Stomach (tissue), 9 donors: Measurements from ENCODE around the gene ZIC4. TPM values are rescaled to one million over a fixed set of nuclear protein-coding genes. Genes with fewer than 3 reads are reported as not detected.

Experiments
- DNase-seq, 2 donors: peaks; one replicate each; pipeline versions ENCODE4 v3.0.0 to v3.0.0-alpha.2; 2013 to 2019
- H3K27ac ChIP-seq, 5 donors: fragments of 200-600 bp in 4 of 5; sonication (generic) in 4 of 5; one replicate each; pipeline ENCODE4 v1.5.1; 2013 to 2019; ENCODE audit warnings: mild to moderate bottlenecking in 1 of 5, moderate library complexity in 1 of 5
- H3K27me3 ChIP-seq, 3 donors: fragments of 200-600 bp; sonication (generic); one replicate each; pipeline ENCODE4 v1.5.1; 2017 to 2019; ENCODE audit warnings: mixed run types in 1 of 3
- H3K36me3 ChIP-seq, 4 donors: fragments of 200-600 bp; sonication (generic); 1 replicate in 3 of 4; 2 replicates in 1 of 4; pipeline ENCODE4 v1.5.1; 2016 to 2019
- H3K4me1 ChIP-seq, 4 donors: fragments of 200-600 bp; sonication (generic); one replicate each; pipeline ENCODE4 v1.5.1; 2016 to 2019
- H3K4me3 ChIP-seq, 4 donors: fragments of 200-600 bp; sonication (generic) in 3 of 4; one replicate each; pipeline ENCODE4 v1.5.1; 2016 to 2019; ENCODE audit warnings: mild to moderate bottlenecking in 1 of 4
- H3K9me3 ChIP-seq, 4 donors: fragments of 200-600 bp; sonication (generic); one replicate each; pipeline ENCODE4 v1.5.1; 2016 to 2019
- CTCF ChIP-seq, 7 experiments: fragments of 450-650 bp in 4 of 7; fragments of 200-600 bp in 3 of 7; sonication (generic) in 3 of 7; IDR thresholded peaks; one replicate each; pipeline ENCODE4 v1.5.1; 2016 to 2019; ENCODE audit warnings: antibody characterized with exemption in 7 of 7, control low read depth in 2 of 7, mild to moderate bottlenecking in 1 of 7
- EP300 ChIP-seq: sonication (generic); formaldehyde crosslinking; IDR thresholded peaks from one replicate; pipeline ENCODE4 v1.6.1; 2017; ENCODE audit warnings: antibody characterized with exemption
- POLR2A ChIP-seq, 4 donors: fragments of 450-650 bp; IDR thresholded peaks; one replicate each; pipeline ENCODE4 v1.6.1; 2016; ENCODE audit warnings: antibody characterized with exemption in 4 of 4, control low read depth in 2 of 4, mild to moderate bottlenecking in 1 of 4, moderate library complexity in 1 of 4
- POLR2AphosphoS5 ChIP-seq, 3 donors: sonication (generic); formaldehyde crosslinking; IDR thresholded peaks; one replicate each; pipeline ENCODE4 v1.6.1; 2016; ENCODE audit warnings: antibody characterized with exemption in 3 of 3
- WGBS, 5 donors: extraction: QIAGEN DNeasy Blood & Tissue Kit in 3 of 5; methylation state at CpG; one replicate each; pipeline versions ENCODE4 v1.1.5 to v1.1.7; 2013 to 2018; 5-methylcytosine and 5-hydroxymethylcytosine counted together
- intact Hi-C: fragments of 100-400 bp; cut with DNase I; formaldehyde crosslinking; loops from one replicate; pipeline ENCODE4 v1.15.1; 2023; ENCODE audit warnings: low total_unique reads
- polyA plus RNA-seq, 3 donors: library from polyadenylated mRNA; stranded (reverse); fragments of 200-250 nt; gene quantifications; one replicate each; pipeline ENCODE4 v1.2.3, GENCODE V29; 2013
- total RNA-seq, 5 donors: library from RNA; depleted of rRNA; stranded (reverse); fragments of >200 nt; gene quantifications; one replicate each; pipeline versions ENCODE4 v1.1.0 to v1.2.3, GENCODE V29; 2014 to 2016
- donor health status: healthy with polysubstance abuse.
- donor health status: Bipolar disorder and iron deficiency.
- donor health status: healthy.

The ZIC4 gene
- total and polyA plus RNA-seq, 8 donors = not detected

GRCh38 chr3:147336543-147337278, 69.6 kb downstream of the ZIC4 start:
- WGBS, 5 donors = 36 to 57% (median 53%) methylated on average over 4 of the region's 4 CpGs
- no peaks in the 10 kb centered on the region for H3K36me3 ChIP-seq
- DNase-seq = no peak
- no peaks in the 10 kb centered on the region for H3K9me3 ChIP-seq
- TF ChIP-seq POLR2AphosphoS5 (IDR thresholded peaks at IDR 0.05) (no peak), CTCF (IDR thresholded peaks at IDR 0.05) (no peak), POLR2A (IDR thresholded peaks at IDR 0.05) (no peak), EP300 (no peak)
- no peak overlapping the region for H3K27ac ChIP-seq
- peaks cover 0 to 6% (median 0%) of the 10 kb centered on the region in 3 donors for H3K27me3 ChIP-seq
- no peak overlapping the region for H3K4me3 ChIP-seq
- H3K4me1 ChIP-seq = no peaks in the 10 kb centered on the region
- intact Hi-C loops = no loop called here

Other genes with a start within 250 kb of the ZIC4 start
- gene ZIC1, start 2.8 kb upstream of the ZIC4 start, total RNA-seq = not detected
- under 1 TPM in 1 of 3 donors, not detected in 2; 0.76 TPM for gene ZIC1, start 2.8 kb upstream of the ZIC4 start, polyA plus RNA-seq